AG10803 (cell line): ENCODE data around the gene GHDC.
"Not testable (repeated sequence)": the region's sequence is repeated elsewhere in the genome, so short reads cannot be mapped to it uniquely, and the experiment has no call there.

ENCODE experiments used
- DNase-seq: peaks from one replicate; pipeline ENCODE4 v3.0.0; 2010; ENCODE audit warnings: low read depth
- H3K4me3 ChIP-seq: 2 replicates; pipeline ENCODE4 v1.5.1; 2011; ENCODE audit warnings: mild to moderate bottlenecking, low read length, control low read depth
- TF ChIP-seq, protein P1 (sequence below): conservative IDR thresholded peaks from 2 replicates; pipeline ENCODE4 v1.5.1; 2011; ENCODE audit warnings: mild to moderate bottlenecking, low read length, control low read depth, inconsistent platforms

GHDC gene

DNA sequence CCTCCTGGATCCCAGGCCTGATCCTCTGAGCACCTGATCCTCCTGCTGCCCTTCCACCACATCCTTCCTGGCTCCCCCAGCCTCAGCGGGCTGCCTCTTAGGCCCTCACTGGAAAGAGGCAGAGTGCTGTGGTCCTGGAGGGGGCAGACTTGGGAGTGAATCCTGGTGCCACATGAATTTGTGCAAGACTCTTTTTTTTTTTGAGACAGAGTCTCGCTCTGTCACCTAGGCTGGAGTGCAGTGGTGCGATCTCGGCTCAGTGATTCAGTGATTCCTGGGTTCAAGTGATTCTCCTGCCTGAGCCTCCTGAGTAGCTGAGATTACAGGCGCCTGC lies 3.1 kb downstream of the GHDC start:
- H3K4me3 ChIP-seq = no peak overlapping the region
- TF ChIP-seq, protein P1, sequence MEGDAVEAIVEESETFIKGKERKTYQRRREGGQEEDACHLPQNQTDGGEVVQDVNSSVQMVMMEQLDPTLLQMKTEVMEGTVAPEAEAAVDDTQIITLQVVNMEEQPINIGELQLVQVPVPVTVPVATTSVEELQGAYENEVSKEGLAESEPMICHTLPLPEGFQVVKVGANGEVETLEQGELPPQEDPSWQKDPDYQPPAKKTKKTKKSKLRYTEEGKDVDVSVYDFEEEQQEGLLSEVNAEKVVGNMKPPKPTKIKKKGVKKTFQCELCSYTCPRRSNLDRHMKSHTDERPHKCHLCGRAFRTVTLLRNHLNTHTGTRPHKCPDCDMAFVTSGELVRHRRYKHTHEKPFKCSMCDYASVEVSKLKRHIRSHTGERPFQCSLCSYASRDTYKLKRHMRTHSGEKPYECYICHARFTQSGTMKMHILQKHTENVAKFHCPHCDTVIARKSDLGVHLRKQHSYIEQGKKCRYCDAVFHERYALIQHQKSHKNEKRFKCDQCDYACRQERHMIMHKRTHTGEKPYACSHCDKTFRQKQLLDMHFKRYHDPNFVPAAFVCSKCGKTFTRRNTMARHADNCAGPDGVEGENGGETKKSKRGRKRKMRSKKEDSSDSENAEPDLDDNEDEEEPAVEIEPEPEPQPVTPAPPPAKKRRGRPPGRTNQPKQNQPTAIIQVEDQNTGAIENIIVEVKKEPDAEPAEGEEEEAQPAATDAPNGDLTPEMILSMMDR = no peak

DNA sequence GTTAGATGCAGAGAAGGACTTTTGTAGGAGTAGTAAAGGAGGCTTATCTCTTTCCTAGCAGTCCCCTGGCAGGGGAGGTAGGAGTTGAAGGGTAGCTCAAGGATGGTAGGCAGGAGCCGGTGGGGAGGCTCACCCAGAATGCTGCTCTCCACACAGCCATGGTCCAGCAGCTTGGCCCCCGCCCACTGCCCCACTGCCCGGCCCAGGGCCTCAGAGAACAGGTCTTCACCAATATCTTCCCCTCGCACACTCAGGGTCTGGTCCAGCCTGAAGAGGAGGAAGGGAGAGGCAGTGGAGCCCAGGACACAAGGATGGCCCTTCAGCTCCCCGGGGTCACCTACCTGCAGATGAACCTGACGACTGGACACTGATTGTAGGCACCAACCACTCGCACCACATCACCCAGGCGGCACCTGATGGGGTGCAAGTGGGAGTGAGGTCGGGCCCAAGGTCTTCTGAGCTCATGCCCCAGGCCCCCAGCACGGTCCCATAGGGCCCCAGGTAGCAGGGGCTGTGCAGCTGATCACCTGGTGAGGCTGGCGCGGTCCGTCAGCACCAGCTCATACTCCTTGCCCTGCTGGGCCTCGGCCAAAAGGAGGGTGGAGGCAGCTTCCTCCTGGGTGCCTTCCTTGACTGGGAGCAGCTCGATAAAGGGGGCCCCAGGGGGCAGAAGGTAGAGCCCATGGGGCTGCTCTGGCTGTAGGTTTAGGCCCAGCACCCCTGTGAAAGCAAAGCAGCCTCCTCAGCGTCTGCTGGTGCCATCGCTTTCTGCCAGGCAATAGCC lies 3.6 kb downstream of the GHDC start:
- H3K4me3 ChIP-seq = no peak overlapping the region
- DNase-seq = no peak
- TF ChIP-seq, protein P1 = no peak

More for the DNA sequence above, 3.1 kb downstream of the GHDC start:
- DNase-seq = no peak

DNA sequence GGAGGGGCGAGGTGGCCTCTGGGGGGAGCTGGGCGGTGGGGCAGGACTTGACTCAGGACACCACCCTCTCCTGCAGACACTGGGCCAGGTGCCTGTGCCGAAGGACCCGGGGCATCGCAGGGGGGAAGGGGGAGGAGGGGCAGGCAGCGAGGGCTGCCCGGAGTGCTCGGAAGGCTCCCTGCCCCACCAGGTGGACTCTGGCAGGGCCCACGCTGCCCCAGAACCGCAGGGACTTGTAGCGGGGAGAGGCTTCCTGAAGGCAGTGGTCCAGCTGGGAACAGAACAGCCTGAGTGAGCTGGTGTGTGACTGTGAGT lies 4.7 kb downstream of the GHDC start:
- TF ChIP-seq, protein P1 = no peak
- H3K4me3 ChIP-seq = no peak overlapping the region
- DNase-seq = no peak

DNA sequence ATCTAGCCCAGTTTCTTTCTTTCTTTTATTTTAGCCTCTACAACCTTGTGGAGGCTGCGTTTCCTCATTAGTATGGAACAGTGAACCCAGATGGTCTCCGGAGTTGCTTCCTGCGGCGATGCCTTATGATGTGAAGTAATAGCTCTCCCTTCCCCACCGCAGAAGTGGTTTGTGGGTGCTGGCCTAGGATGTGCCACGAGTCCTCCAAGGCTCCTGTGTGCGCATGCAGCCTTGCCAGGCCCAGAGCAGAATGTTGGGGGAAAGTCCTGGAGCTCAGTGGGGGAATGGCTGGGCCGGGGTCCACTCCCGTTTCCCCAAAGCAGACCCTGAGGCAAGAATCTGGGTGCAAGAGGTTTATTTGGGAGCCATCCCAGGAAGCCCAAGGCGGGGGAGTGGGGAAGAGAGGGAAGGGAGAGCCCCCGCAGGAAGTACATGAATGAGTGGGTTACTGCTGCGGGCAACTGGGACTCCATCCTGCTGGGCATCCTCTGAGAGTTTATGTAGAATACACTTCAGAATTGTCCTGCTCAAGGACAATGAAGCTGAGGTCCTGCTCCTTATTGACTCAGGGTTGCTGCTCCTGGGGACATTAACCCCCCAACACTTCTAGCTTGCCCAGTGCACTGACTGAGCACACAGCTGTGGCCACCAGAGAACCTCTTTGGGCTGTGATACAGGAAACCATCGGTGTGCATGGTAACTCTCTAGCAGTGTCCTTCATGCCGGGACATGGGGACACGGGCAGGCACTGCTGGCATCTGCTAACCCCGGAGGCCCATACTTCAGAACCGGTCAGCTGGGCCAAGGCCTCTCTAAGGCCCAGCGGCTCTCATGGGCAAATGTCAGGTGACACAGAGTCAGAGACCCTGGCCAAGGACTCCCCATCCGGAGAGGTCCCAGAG lies 5.3 kb downstream of the GHDC start:
- TF ChIP-seq, protein P1 = no peak
- peak; percentile 12 for DNase-seq
- H3K4me3 ChIP-seq = no peak overlapping the region

DNA sequence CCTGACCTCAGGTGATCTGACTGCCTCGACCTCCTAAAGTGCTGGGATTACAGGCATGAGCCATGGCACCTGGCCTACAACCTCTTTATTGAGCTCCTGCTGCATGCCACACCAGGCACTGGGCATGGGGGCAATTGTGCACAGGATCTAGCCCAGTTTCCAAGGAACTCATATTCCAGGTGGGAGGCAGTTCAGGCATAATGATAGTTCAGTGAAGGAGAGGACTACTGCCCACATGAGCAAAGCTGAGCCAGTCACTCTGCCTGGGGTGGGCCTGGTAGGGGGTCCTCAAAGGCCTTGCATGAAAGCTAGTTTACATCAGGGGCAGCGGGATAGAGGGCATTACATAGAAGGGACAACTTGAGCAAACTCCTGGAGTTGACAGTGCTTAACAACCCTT lies 6.5 kb downstream of the GHDC start:
- DNase-seq = no peak
- H3K4me3 ChIP-seq = no peak overlapping the region
- TF ChIP-seq, protein P1 = no peak

DNA sequence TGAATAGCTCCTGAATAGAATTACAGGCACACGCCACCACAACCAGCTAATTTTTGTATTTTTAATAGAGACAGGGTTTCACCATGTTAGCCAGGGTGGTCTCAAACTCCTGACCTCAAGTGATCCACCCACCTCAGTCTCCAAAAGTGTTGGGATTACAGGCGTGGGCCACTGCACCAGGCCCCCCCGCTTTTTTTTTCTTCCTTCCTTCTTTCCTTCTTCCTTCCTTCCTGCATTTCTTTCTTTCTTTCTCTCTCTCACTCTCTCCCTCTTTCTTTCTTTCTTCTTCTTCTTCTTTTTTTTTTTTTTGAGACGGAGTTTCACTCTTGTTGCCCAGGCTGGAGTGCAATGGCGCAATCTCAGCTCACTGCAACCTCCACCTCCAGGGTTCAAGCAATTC lies 8.1 kb downstream of the GHDC start:
- not testable (repeated sequence) for DNase-seq, H3K4me3 ChIP-seq

DNA sequence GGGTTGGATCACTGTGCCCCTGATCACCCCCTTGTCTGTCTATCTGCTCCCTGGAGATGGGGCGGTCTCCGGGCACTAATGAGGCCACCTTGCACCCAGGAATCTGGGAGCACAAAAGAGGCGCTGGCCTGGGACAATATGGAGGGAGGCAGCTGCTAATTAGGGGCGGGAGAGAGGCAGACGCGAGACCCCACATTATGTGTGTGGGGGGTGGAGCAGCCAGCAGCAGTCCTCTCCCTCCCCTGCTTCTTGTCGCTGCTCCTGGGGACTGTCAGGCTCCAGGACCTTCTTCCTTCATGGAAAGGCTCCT lies 8.7 kb downstream of the GHDC start:
- DNase-seq = no peak
- TF ChIP-seq, protein P1 = no peak
- no peak overlapping the region for H3K4me3 ChIP-seq
